Endothelial cell of umbilical vein (primary cell): Measurements from ENCODE around the gene ZNF423. TPM values are rescaled to one million over a fixed set of nuclear protein-coding genes. Genes with fewer than 3 reads are reported as not detected.

Source experiments
- BruUV-seq: library from RNA; stranded (reverse); fragments of 400-500 nt; replicated peaks from 2 replicates; lab custom pipeline; 2021; lab: Mats Ljungman, UMichigan
- CTCF ChIA-PET: fragments of 300-600, 350-600 bp; sonication (Branson Sonifier 250); formaldehyde crosslinking; loops from one replicate; lab custom pipeline; 2021; ENCODE audit warnings: antibody characterized with exemption, inconsistent platforms; lab: Charles Lee
- POLR2A ChIA-PET: fragments of 300-600, 350-600 bp; sonication (Branson Sonifier 250); formaldehyde crosslinking; loops from one replicate; lab custom pipeline; 2021; ENCODE audit warnings: antibody characterized with exemption, inconsistent platforms; lab: Charles Lee
- DNase-seq: peaks from one replicate; pipeline ENCODE4 v3.0.0-alpha.2; 2011; ENCODE audit warnings: low read depth, low spot score
- FAIRE-seq: peaks from 2 replicates; lab custom pipeline; 2011; peaks lifted over from hg19 to GRCh38; lab: Jason Lieb, UNC
- H2AFZ ChIP-seq: 2 replicates; pipeline ENCODE4 v1.6.0; 2012; ENCODE audit warnings: low read depth, low read length, control low read depth, inconsistent platforms
- H3K27ac ChIP-seq: 2 replicates; pipeline ENCODE4 v1.5.1; 2011; ENCODE audit warnings: low read depth, mild to moderate bottlenecking, control low read depth, low read length, moderate library complexity; ENCODE audit not compliant: insufficient read depth
- H3K27me3 ChIP-seq, 2 experiments: 2 replicates each; pipeline versions ENCODE4 v1.6.0 to v1.6.1; 2011; ENCODE audit warnings: low read length in 2 of 2, mixed read lengths in 1 of 2; ENCODE audit not compliant: control insufficient read depth in 2 of 2, insufficient read depth in 2 of 2
- H3K36me3 ChIP-seq, 2 experiments: 2 replicates in 1 of 2; 3 replicates in 1 of 2; pipeline ENCODE4 v1.5.1; 2011; ENCODE audit warnings: low read length in 2 of 2, mild to moderate bottlenecking in 1 of 2, moderate library complexity in 1 of 2; ENCODE audit not compliant: control insufficient read depth in 2 of 2, insufficient read depth in 2 of 2; ENCODE audit errors: extremely low read depth in 1 of 2
- H3K4me1 ChIP-seq: 3 replicates; pipeline ENCODE4 v1.5.1; 2011; ENCODE audit warnings: mild to moderate bottlenecking, low read length; ENCODE audit not compliant: control insufficient read depth, insufficient read depth; ENCODE audit errors: extremely low read depth
- H3K4me2 ChIP-seq: 2 replicates; pipeline ENCODE4 v1.6.1; 2011; ENCODE audit warnings: low read length, control low read depth, mixed read lengths; ENCODE audit not compliant: insufficient read depth
- H3K4me3 ChIP-seq, 3 experiments: fragments of 200-600 bp in 1 of 3; sonication (generic), shearing (Covaris generic) in 1 of 3; replicated peaks in 1 of 3; 2 replicates each; pipeline ENCODE4 v1.5.1; 2011 to 2016; ENCODE audit warnings: control low read depth in 3 of 3, low read length in 3 of 3, mild to moderate bottlenecking in 2 of 3, inconsistent platforms in 1 of 3, low read depth in 1 of 3, moderate library complexity in 1 of 3; ENCODE audit not compliant: insufficient read depth in 1 of 3
- H3K79me2 ChIP-seq: 2 replicates; pipeline ENCODE4 v1.6.0; 2012; ENCODE audit warnings: low read length, inconsistent platforms; ENCODE audit not compliant: control insufficient read depth, insufficient read depth
- H3K9ac ChIP-seq: replicated peaks from 2 replicates; pipeline ENCODE3; 2011; ENCODE audit warnings: low read length, control low read depth; ENCODE audit not compliant: insufficient read depth; ENCODE audit errors: extremely low read depth
- H3K9me1 ChIP-seq: replicated peaks from 3 replicates; pipeline ENCODE4 v1.6.0; 2011; ENCODE audit warnings: mild to moderate bottlenecking, low read length; ENCODE audit not compliant: control insufficient read depth, insufficient read depth; ENCODE audit errors: extremely low read depth
- H3K9me3 ChIP-seq: replicated peaks from 2 replicates; pipeline ENCODE4 v1.5.1; 2012; ENCODE audit warnings: low read length, inconsistent platforms; ENCODE audit not compliant: control insufficient read depth, insufficient read depth
- H4K20me1 ChIP-seq: replicated peaks from 2 replicates; pipeline ENCODE3; 2011; ENCODE audit warnings: mild to moderate bottlenecking, low read length; ENCODE audit not compliant: control insufficient read depth, insufficient read depth; ENCODE audit errors: extremely low read depth
- EZH2 ChIP-seq: IDR thresholded peaks from 2 replicates; pipeline ENCODE4 v1.6.1; 2012; ENCODE audit warnings: borderline replicate concordance, low read depth, mild to moderate bottlenecking, moderate library complexity, low read length, inconsistent platforms; ENCODE audit not compliant: severe bottlenecking
- FOS ChIP-seq: IDR thresholded peaks from 2 replicates; pipeline ENCODE4 v1.6.1; 2011; ENCODE audit warnings: mild to moderate bottlenecking, low read length, moderate library complexity, borderline replicate concordance; ENCODE audit not compliant: insufficient read depth
- JUN ChIP-seq: IDR thresholded peaks from 2 replicates; pipeline ENCODE4 v1.6.1; 2011; ENCODE audit warnings: borderline replicate concordance, low read depth; ENCODE audit not compliant: insufficient read length, insufficient read depth
- MAX ChIP-seq: IDR thresholded peaks from 2 replicates; pipeline ENCODE4 v1.6.1; 2011; ENCODE audit not compliant: insufficient read depth, insufficient read length
- MYC ChIP-seq: IDR thresholded peaks from one replicate; pipeline ENCODE4 v1.6.1; 2011; ENCODE audit warnings: mild to moderate bottlenecking, low read depth, low read length
- POLR2A ChIP-seq: IDR thresholded peaks from 2 replicates; pipeline ENCODE4 v1.6.1; 2012; ENCODE audit warnings: low read depth, mild to moderate bottlenecking, control low read depth, low read length
- POLR2AphosphoS5 ChIP-seq: IDR thresholded peaks from 2 replicates; pipeline ENCODE4 v1.6.1; 2012; ENCODE audit warnings: low read depth, mild to moderate bottlenecking, control low read depth, low read length, moderate library complexity; ENCODE audit not compliant: insufficient read depth
- dilution Hi-C: fragments of 300-500 bp; cut with MboI; formaldehyde crosslinking; loops from one replicate; pipeline ENCODE4 v1.15.0; 2019; ENCODE audit warnings: low sequenced_read_pairs; ENCODE audit not compliant: extremely low pct_ligation_motif_present
- intact Hi-C: fragments of 100-400 bp; cut with micrococcal nuclease; formaldehyde crosslinking; loops from one replicate; pipeline ENCODE4 v1.10.0; 2022
- polyA plus RNA-seq, 4 experiments: library from polyadenylated mRNA; depleted of rRNA in 3 of 4; stranded (reverse) in 3 of 4; unstranded in 1 of 4; fragments of >200 nt; gene quantifications; 2 replicates each; pipeline versions ENCODE4 v1.2.1 to v1.2.3, GENCODE V29; 2011 to 2012; ENCODE audit warnings: missing spikeins in 1 of 4
- total RNA-seq: library from RNA; stranded (reverse); gene quantifications from 2 replicates; pipeline ENCODE4 v1.2.3, GENCODE V29; 2021
- TF ChIP-seq, protein P1 (sequence below), 2 donors: IDR thresholded peaks; 1 replicate in 1 of 2; 2 replicates in 1 of 2; pipeline ENCODE4 v1.5.1; 2011; ENCODE audit warnings: low read length in 2 of 2, mild to moderate bottlenecking in 2 of 2, moderate library complexity in 2 of 2, control low read depth in 1 of 2, inconsistent platforms in 1 of 2, low read depth in 1 of 2; ENCODE audit not compliant: insufficient read depth in 1 of 2; ENCODE audit errors: extremely low read depth in 1 of 2

ZNF423 gene
- total and polyA plus RNA-seq, 2 donors (not counting 3 experiments of a cell fraction or from before 2014, with no cell fraction given): 2.2 to 8.1 TPM

DNA sequence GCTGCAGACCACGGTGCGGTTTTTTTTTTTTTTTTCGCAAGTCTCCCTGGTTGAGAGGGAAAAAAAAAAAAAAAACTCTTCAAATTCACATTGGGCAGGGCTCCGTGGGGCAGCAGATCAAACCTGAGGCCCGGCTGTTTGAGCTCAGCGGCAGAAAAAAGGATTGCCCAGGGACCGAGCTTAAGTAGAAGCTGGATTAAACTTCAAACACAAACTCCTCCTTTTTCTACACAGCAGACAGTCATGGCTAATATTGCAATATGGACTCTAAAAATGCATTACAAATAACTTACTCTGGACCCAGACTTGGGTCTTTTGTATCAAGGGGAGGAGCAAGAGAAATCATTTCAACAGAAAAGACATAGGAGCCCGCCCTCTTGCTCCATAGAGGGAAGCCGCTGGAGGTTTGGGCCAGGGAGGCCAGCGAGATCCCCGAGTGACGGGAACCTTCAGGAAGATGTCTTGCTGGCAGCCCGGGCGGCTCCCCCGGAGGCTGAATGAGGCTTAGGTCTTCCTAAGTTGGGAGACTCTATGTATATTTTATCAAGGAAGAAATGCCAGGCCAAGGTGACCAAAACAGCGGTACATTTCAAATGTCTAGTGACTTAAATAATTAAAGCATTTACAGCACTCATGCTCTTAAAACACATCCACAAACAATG, 167.7 kb downstream of the ZNF423 start:
- Histone ChIP-seq H2AFZ (no peak overlapping the region), H3K4me1 (no peaks in the 10 kb centered on the region), H3K4me3 (no peak overlapping the region), H3K79me2 (no peaks in the 10 kb centered on the region), H3K9me1 (no peaks in the 10 kb centered on the region), H4K20me1 (no peaks in the 10 kb centered on the region), H3K4me2 (no peak overlapping the region), H3K9me3 (no peaks in the 10 kb centered on the region), H3K9ac (no peak overlapping the region), H3K36me3 (no peaks in the 10 kb centered on the region), H3K27me3 (no peaks in the 10 kb centered on the region), H3K27ac (no peak overlapping the region)
- POLR2A ChIA-PET: interaction anchor here (0.7 kb wide), 1 partner anchor 171 kb away, joined by 7 read pairs; no protein-coding TSS in a partner anchor
- DNase-seq (no peak), FAIRE-seq (no peak)
- BruUV-seq: no TSS peak
- TF ChIP-seq MYC (no peak), MAX (no peak), FOS (no peak), JUN (no peak), POLR2A (no peak), POLR2AphosphoS5 (no peak), EZH2 (no peak)
- TF ChIP-seq, protein P1, sequence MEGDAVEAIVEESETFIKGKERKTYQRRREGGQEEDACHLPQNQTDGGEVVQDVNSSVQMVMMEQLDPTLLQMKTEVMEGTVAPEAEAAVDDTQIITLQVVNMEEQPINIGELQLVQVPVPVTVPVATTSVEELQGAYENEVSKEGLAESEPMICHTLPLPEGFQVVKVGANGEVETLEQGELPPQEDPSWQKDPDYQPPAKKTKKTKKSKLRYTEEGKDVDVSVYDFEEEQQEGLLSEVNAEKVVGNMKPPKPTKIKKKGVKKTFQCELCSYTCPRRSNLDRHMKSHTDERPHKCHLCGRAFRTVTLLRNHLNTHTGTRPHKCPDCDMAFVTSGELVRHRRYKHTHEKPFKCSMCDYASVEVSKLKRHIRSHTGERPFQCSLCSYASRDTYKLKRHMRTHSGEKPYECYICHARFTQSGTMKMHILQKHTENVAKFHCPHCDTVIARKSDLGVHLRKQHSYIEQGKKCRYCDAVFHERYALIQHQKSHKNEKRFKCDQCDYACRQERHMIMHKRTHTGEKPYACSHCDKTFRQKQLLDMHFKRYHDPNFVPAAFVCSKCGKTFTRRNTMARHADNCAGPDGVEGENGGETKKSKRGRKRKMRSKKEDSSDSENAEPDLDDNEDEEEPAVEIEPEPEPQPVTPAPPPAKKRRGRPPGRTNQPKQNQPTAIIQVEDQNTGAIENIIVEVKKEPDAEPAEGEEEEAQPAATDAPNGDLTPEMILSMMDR (IDR thresholded peaks at IDR 0.05; ENCODE audit: extremely low read depth in 1 of 2, insufficient read depth in 1 of 2, low read depth in 1 of 2, low read length in 2 of 2): no peak
- dilution Hi-C loops: no loop called here
- intact Hi-C loops: no loop called here
- CTCF ChIA-PET: interaction anchor here (0.7 to 0.8 kb wide), 4 partner anchors 30 to 193 kb away, joined by 3 to 4 read pairs (median 3); no protein-coding TSS in a partner anchor
